ENCODE data around the gene COG1.

- no peak for TF ChIP-seq CTCF (IDR thresholded peaks at IDR 0.05; ENCODE audit: low read depth, low read length)
- TF ChIP-seq POLR2A (IDR thresholded peaks at IDR 0.05; ENCODE audit: extremely low read depth, insufficient read length), result no peak
- no peak for TF ChIP-seq MAX (IDR thresholded peaks at IDR 0.05; ENCODE audit: low read depth, low read length)
- TF ChIP-seq MYC (IDR thresholded peaks at IDR 0.05; ENCODE audit: low read depth, low read length), result no peak
These were observed 18.9 kb downstream of the COG1 start for GRCh38 chr17:73211745-73212144.
